OCI-LY3 (cell line): ENCODE data around the gene CCDC38.

Experiments
- CTCF ChIP-seq: fragments of 200-600, 300-600 bp; sonication (generic); IDR thresholded peaks from 2 replicates; pipeline ENCODE4 v1.5.1; 2014; ENCODE audit warnings: antibody characterized with exemption, low read length, low read depth
- EZH2phosphoT487 ChIP-seq: fragments of 200-600 bp; shearing (Covaris generic); IDR thresholded peaks from 2 replicates; pipeline ENCODE4 v1.6.1; 2018; ENCODE audit warnings: antibody characterized with exemption, mixed run types, low read depth

DNA sequence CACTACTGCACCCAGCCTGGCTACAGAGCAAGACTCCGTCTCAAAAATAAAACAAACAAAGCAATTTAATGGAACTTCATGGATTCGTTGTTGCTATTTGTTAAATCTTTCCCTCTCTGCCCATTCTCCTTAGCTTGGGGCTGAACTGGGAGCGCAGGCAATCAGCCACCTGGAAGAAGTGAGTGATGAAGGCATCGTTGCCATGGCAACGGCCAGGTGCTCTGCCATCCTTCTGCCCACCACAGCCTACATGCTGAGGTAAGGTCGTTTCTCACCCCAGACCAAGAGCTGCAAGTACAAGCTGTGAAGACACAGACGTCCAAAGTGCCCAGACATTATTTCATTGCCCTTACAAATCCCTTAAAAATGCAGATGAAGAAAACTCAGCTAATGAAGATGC, 19.8 kb upstream of the CCDC38 start:
- TF ChIP-seq CTCF (no peak), EZH2phosphoT487 (no peak)
